ENCODE measurements around the gene ARPC4.
A peak's percentile ranks its signal among the peaks of the same experiment; 100 is the strongest.

ARPC4 gene

DNA sequence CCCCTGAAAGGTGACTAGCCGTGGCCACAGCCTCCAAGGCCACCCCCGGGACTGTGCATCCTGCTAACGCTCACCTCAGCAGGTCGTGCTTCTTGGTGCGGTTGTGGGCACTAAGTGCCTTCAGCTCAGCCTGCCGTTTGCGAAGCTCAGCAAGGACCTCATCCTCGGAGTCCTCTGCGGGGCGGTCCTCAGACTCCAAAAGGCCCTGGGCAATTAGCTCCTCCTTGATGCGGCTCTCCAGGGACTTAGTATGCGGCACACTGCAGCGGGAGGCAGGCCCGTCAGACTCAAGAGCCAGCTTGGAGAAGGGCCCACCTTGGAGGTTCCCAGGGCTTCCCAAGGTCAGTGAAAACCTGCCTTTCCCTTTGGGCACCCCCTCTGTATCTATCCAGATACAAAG lies 8.9 kb upstream of the ARPC4 start:
- no peak for DNase-seq (ENCODE audit: low read depth)
- H3K4me3 ChIP-seq (ENCODE audit: low read depth, low read length) = no peak overlapping the region
- TF ChIP-seq, protein P1, sequence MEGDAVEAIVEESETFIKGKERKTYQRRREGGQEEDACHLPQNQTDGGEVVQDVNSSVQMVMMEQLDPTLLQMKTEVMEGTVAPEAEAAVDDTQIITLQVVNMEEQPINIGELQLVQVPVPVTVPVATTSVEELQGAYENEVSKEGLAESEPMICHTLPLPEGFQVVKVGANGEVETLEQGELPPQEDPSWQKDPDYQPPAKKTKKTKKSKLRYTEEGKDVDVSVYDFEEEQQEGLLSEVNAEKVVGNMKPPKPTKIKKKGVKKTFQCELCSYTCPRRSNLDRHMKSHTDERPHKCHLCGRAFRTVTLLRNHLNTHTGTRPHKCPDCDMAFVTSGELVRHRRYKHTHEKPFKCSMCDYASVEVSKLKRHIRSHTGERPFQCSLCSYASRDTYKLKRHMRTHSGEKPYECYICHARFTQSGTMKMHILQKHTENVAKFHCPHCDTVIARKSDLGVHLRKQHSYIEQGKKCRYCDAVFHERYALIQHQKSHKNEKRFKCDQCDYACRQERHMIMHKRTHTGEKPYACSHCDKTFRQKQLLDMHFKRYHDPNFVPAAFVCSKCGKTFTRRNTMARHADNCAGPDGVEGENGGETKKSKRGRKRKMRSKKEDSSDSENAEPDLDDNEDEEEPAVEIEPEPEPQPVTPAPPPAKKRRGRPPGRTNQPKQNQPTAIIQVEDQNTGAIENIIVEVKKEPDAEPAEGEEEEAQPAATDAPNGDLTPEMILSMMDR (conservative IDR thresholded peaks at IDR 0.05; ENCODE audit: low read depth, low read length) = no peak

DNA sequence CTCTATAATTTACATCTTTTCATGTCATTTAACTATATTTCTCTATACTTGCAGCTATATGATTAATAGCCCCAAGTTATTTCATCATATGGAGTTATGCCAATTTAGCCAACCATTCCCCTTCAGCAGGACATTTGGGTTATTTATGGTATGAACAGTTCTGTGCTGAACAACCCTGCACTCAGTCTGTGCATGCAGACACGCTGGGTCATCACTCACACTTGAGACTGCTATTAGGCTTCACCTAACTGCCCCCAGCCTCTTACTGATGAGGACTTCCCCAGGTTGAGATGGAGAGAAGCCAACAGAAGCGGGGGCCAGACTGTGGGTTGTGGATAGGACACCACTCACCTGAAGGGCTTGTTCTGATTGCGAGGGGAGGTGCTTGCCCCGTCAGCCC lies 7.9 kb upstream of the ARPC4 start:
- DNase-seq (ENCODE audit: low read depth) = peak; percentile 52
- TF ChIP-seq, protein P1 (conservative IDR thresholded peaks at IDR 0.05; ENCODE audit: low read depth, low read length) = no peak
- no peak overlapping the region for H3K4me3 ChIP-seq (ENCODE audit: low read depth, low read length)

DNA sequence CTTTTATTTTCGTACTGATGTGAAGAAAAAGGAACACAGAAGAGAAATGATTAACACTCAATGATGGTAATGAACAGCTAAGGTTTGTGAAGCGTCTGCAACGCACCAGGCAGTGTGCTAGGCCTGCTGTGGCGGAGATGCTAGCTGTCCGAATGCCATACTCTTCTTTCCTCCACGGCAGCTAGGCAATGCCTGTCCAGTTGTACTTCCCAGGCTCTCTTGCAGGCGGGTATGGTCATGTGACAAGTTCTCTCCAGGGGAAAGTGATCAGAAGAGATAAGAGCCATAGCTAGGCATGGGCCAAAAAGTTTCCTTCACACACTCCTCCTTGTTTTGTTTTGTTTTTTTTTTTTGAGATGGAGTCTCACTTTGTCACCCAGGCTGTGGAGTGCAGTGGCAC lies 7.3 kb upstream of the ARPC4 start:
- TF ChIP-seq, protein P1 (conservative IDR thresholded peaks at IDR 0.05; ENCODE audit: low read depth, low read length) = no peak
- no peak overlapping the region for H3K4me3 ChIP-seq (ENCODE audit: low read depth, low read length)
- DNase-seq (ENCODE audit: low read depth) = no peak

DNA sequence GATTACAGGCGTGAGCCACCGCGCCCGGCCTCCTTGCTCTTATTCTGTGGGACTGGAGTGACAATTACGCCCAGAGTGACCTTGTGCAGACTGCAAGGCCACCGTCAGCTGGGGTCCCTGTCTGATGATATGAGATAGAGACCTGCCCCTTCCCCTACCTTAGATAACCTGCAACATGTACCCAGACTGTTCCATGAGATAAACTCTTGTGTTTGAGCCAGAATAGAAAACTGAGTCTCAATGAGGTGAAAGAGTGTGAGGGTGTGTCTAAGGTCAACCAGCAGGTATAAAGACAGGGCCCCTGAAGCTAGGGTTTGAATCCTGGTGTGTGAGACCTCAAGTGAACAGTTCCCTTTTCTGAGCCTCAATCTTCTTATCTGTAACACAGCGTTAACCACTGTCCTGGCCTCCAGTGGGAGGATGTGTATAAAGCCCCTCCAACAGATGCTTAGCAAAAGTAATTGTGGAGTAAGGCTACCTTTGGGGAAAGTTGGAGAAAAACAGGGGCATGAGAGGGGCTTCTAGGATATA lies 6.6 kb upstream of the ARPC4 start:
- H3K4me3 ChIP-seq (ENCODE audit: low read depth, low read length) = no peak overlapping the region
- TF ChIP-seq, protein P1 (conservative IDR thresholded peaks at IDR 0.05; ENCODE audit: low read depth, low read length) = no peak
- no peak for DNase-seq (ENCODE audit: low read depth)

DNA sequence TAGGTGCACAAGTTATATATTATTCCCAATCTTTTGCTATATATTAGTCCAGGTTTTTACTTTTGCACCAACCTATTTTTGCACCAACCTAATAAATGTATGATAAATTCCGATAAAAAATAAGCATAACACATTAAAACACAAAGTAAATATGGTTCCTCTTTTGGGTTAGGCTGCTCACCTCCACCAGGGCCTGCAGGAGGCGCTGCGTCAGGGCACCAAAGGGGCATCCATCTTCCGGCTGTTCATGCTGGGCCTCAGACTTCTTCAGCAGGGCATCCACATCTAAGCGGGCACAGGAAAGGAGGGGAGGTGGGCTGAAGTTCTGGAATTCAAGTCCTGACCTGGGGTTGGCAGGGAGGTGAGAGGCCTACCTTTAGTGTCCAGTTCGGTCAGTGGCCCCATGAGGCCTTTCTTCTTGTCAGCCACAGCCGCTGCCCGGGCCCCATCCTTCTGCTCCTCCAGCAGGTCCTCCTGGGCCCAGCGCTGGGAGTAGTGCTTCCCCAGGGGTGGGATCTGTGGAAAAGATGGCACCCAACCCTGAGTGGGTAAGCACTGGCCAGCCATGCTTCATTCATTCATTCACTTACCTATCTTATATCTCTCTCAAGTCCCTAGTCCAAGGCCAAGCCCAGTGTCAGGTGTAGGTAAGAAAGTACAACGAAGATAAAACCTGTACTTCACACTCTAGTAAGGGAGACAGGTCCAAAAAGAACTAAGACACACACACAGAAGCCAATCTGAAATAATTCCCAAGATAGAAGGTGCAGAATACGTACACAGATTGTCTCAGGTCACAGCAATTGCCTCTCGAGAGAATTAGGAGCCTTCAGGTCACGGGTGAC lies 5.8 kb upstream of the ARPC4 start:
- no peak for DNase-seq (ENCODE audit: low read depth)
- TF ChIP-seq, protein P1 (conservative IDR thresholded peaks at IDR 0.05; ENCODE audit: low read depth, low read length) = peak; percentile 56
- no peak overlapping the region for H3K4me3 ChIP-seq (ENCODE audit: low read depth, low read length)

DNA sequence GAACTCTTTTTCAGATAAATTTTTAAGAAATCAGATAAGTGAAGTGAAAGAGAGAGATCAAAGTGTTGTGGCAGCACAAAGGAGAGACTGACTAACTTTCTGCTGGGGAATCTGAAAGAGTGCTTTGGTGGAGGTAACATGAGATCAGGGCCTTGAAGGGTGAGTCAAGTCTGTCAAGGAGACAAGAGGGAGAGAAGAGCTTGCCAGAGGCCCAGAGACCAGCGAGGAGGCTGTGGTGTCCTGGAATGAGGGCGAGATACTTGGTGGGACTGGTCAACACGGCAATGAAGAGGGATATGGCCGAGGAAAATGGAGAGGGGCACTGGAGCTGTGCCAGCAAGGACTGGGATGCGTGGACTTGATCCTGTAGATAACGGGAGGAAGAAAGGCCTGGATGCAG lies 5.2 kb upstream of the ARPC4 start:
- H3K4me3 ChIP-seq (ENCODE audit: low read depth, low read length) = no peak overlapping the region
- TF ChIP-seq, protein P1 (conservative IDR thresholded peaks at IDR 0.05; ENCODE audit: low read depth, low read length) = no peak
- no peak for DNase-seq (ENCODE audit: low read depth)

DNA sequence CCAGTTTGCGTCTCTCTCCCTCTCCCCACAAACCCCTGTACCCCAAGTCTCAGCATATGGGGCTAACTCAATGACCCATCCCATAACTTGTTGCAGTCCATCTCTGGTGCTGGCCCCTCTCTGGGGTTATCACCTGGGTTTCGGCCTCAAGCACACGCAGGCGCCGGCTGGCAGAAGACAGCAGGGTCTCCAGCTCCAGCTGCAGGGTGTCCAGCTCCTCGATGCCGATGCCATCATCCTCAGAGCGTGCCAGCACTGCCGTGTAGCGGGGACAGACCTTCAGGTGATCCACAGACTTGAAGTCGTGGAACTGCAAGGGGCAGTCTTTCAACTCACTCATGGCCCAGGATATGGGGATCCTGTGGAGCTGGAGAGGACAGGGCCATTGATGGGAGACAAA lies 1.8 kb upstream of the ARPC4 start:
- no peak for DNase-seq (ENCODE audit: low read depth)
- no peak overlapping the region for H3K4me3 ChIP-seq (ENCODE audit: low read depth, low read length)
- TF ChIP-seq, protein P1 (conservative IDR thresholded peaks at IDR 0.05; ENCODE audit: low read depth, low read length) = no peak

Measured in choroid plexus epithelial cell (primary cell).